ENCODE measurements around the gene ACD. TPM values are rescaled to one million over a fixed set of nuclear protein-coding genes. Genes with fewer than 3 reads are reported as not detected.

ACD gene
- total RNA-seq, 1 donor from 2014 or later: 16.6 TPM

GRCh38 chr16:67651847-67652246, 8.2 kb downstream of the ACD start:
- Histone ChIP-seq H3K4me1 (peaks cover 7% of the 10 kb centered on the region), H3K36me3 (peaks cover 5% of the 10 kb centered on the region), H3K4me3 (no peak overlapping the region), H3K9me3 (no peaks in the 10 kb centered on the region), H3K27me3 (ENCODE audit: low read depth) (peaks cover 69% of the 10 kb centered on the region), H3K27ac (no peak overlapping the region)
- no peak for DNase-seq
- no peak for ATAC-seq
- TF ChIP-seq CTCF (IDR thresholded peaks at IDR 0.05): no peak
- intact Hi-C loops (cut with DNase I): no loop called here

GRCh38 chr16:67651039-67651438, 9.0 kb downstream of the ACD start:
- intact Hi-C loops (cut with DNase I): no loop called here

GRCh38 chr16:67650023-67650422, 10.0 kb downstream of the ACD start:
- no peaks in the 10 kb centered on the region for H3K36me3 ChIP-seq
- no peak for ATAC-seq

More at GRCh38 chr16:67651039-67651438, 9.0 kb downstream of the ACD start:
- ATAC-seq: no peak
- H3K4me3 ChIP-seq: no peak overlapping the region
- no peak overlapping the region for H3K27ac ChIP-seq
- H3K4me1 ChIP-seq: peaks cover 7% of the 10 kb centered on the region
- H3K27me3 ChIP-seq (ENCODE audit: low read depth): peaks cover 77% of the 10 kb centered on the region
- H3K36me3 ChIP-seq: no peaks in the 10 kb centered on the region
- peak; percentile 20 for DNase-seq
- no peaks in the 10 kb centered on the region for H3K9me3 ChIP-seq
- TF ChIP-seq CTCF (IDR thresholded peaks at IDR 0.05): no peak

GRCh38 chr16:67649494-67649931, 10.5 kb downstream of the ACD start:
- Histone ChIP-seq H3K27me3 (ENCODE audit: low read depth) (peaks cover 86% of the 10 kb centered on the region), H3K36me3 (no peaks in the 10 kb centered on the region), H3K4me3 (no peak overlapping the region), H3K27ac (no peak overlapping the region), H3K4me1 (peaks cover 17% of the 10 kb centered on the region), H3K9me3 (no peaks in the 10 kb centered on the region)
- no peak for ATAC-seq
- intact Hi-C loops (cut with DNase I): no loop called here
- no peak for TF ChIP-seq CTCF (IDR thresholded peaks at IDR 0.05)
- peak; percentile 38 for DNase-seq

More at GRCh38 chr16:67650023-67650422, 10.0 kb downstream of the ACD start:
- no peak for DNase-seq
- H3K27me3 ChIP-seq (ENCODE audit: low read depth): peaks cover 86% of the 10 kb centered on the region
- intact Hi-C loops (cut with DNase I): no loop called here
- no peak overlapping the region for H3K27ac ChIP-seq
- H3K4me3 ChIP-seq: no peak overlapping the region
- no peak for TF ChIP-seq CTCF (IDR thresholded peaks at IDR 0.05)
- H3K4me1 ChIP-seq: peaks cover 12% of the 10 kb centered on the region
- H3K9me3 ChIP-seq: no peaks in the 10 kb centered on the region

- Histone ChIP-seq H3K4me1 (peaks cover 20% of the 10 kb centered on the region), H3K27ac (no peak overlapping the region), H3K4me3 (no peak overlapping the region), H3K27me3 (ENCODE audit: low read depth) (peaks cover 79% of the 10 kb centered on the region), H3K36me3 (no peaks in the 10 kb centered on the region), H3K9me3 (no peaks in the 10 kb centered on the region)
- no peak for DNase-seq
- ATAC-seq: no peak
- intact Hi-C loops (cut with DNase I): no loop called here
- no peak for TF ChIP-seq CTCF (IDR thresholded peaks at IDR 0.05)
These were observed 11.2 kb downstream of the ACD start for GRCh38 chr16:67648764-67649407.

Data from lower lobe of right lung (tissue), 2 donors.